ENCODE measurements around the gene ATXN2L. TPM values are rescaled to one million over a fixed set of nuclear protein-coding genes. Genes with fewer than 3 reads are reported as not detected.

ATXN2L gene
- total and polyA plus RNA-seq, 2 of the 4 experiments (the other 2 are of a cell fraction) = 12.9 to 58.8 TPM

DNA sequence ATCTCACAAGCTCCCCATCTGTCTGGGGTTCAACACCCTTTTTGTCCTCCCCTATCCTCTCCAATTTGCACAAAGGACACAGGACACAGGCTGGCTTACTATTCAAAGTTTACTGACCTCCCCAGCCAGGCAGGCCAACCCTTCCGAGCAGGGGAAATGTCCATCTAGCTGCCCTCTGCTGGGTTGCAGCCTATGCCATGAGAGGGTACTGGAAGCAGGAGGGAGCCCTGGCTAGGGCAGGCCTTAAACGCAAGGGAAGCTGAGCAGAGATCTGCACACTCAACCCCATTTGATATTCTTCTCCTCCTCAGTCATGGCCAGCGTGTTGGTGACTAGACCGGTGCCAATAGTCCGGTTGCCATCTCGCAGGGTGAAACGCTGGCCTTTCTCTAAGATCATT, 19.9 kb downstream of the ATXN2L start:
- H3K4me1 ChIP-seq (ENCODE audit: control insufficient read depth, insufficient read depth, low read length) = peaks cover 6% of the 10 kb centered on the region
- no peak overlapping the region for H2AK9ac ChIP-seq (replicated peaks; ENCODE audit: low read depth, low read length, poor library complexity)
- POLR2A ChIA-PET (ENCODE audit: unreplicated experiment) = no interaction called here
- no peak overlapping the region for H3K23ac ChIP-seq (ENCODE audit: low read depth, low read length)
- no TSS peak for BruUV-seq (replicated peaks)
- no peak for TF ChIP-seq CEBPB (IDR thresholded peaks at IDR 0.05; ENCODE audit: low read depth, low read length)
- no peak overlapping the region for H4K91ac ChIP-seq (ENCODE audit: insufficient read depth, low read depth, low read length)
- dilution Hi-C loops (cut with HindIII; ENCODE audit: low sequenced_read_pairs, unreplicated experiment) (no loop called here), intact Hi-C loops (cut with micrococcal nuclease) (no loop called here), in situ Hi-C loops (cut with MboI; ENCODE audit: low sequenced_read_pairs) (no loop called here)
- H2AFZ ChIP-seq (replicated peaks; ENCODE audit: low read length, poor library complexity) = no peak overlapping the region
- no peak overlapping the region for H3K9ac ChIP-seq (ENCODE audit: low read depth, low read length)
- H3K36me3 ChIP-seq (ENCODE audit: control insufficient read depth, insufficient read depth, low read length) = peaks cover 46% of the 10 kb centered on the region
- H3K9me3 ChIP-seq (ENCODE audit: control insufficient read depth, insufficient read depth, low read length) = no peaks in the 10 kb centered on the region
- no peak overlapping the region for H4K8ac ChIP-seq (ENCODE audit: low read depth in 2 of 2, low read length in 2 of 2)
- H3K9me1 ChIP-seq (ENCODE audit: insufficient read depth, low read length) = no peaks in the 10 kb centered on the region
- H2BK5ac ChIP-seq (ENCODE audit: low read depth, low read length, poor library complexity, severe bottlenecking) = no peak overlapping the region
- ATAC-seq (ENCODE audit: low read depth) = no peak
- H2BK120ac ChIP-seq (ENCODE audit: low read depth, low read length) = no peak overlapping the region
- no peak overlapping the region for H3K56ac ChIP-seq (ENCODE audit: extremely low read depth, insufficient read depth, low read length)
- no peak overlapping the region for H3K4me3 ChIP-seq (ENCODE audit: insufficient read depth, low read depth, low read length)
- no peak for DNase-seq
- H3K4ac ChIP-seq (ENCODE audit: low read depth, low read length) = no peak overlapping the region
- CTCF ChIA-PET = interaction anchor here (0.6 kb wide), 1 partner anchor 21 kb away, joined by 3 read pairs; the partner anchor contains the start of gene SH2B1
- H3K4me2 ChIP-seq (ENCODE audit: low read depth, low read length) = no peak overlapping the region
- H4K20me1 ChIP-seq (ENCODE audit: insufficient read depth, low read length) = peaks cover 23% of the 10 kb centered on the region
- no peaks in the 10 kb centered on the region for H3K27me3 ChIP-seq (ENCODE audit: control insufficient read depth, insufficient read depth, low read length)
- H2BK20ac ChIP-seq (ENCODE audit: low read depth, low read length) = no peak overlapping the region
- no peak overlapping the region for H4K5ac ChIP-seq (ENCODE audit: low read depth, low read length)
- no peak overlapping the region for H2BK15ac ChIP-seq (ENCODE audit: low read depth, low read length)
- H3K27ac ChIP-seq (ENCODE audit: insufficient read depth, low read length) = no peak overlapping the region
- WGBS, 2 experiments (ENCODE audit: extremely low coverage in 2 of 2, insufficient read length in 1 of 2) = 100% methylated on average over 2 of the region's 7 CpGs; no CpG with 5 or more reads in 1 of the 2 experiments
- H3K18ac ChIP-seq (ENCODE audit: low read depth, low read length) = no peak overlapping the region
- no peak overlapping the region for H2AK5ac ChIP-seq (ENCODE audit: low read depth, low read length)
- H3K79me1 ChIP-seq (ENCODE audit: low read depth in 1 of 2, low read length in 2 of 2) = peaks cover 14 to 41% of the 10 kb centered on the region in 2 experiments; a peak in 3 of 4 replicates
- no peak overlapping the region for H3K14ac ChIP-seq (replicated peaks; ENCODE audit: low read depth, low read length)

Data from IMR-90 (cell line).